Fibroblast of upper back skin (primary cell): ENCODE measurements around the gene PPP6R3.
"Not testable (repeated sequence)": the region's sequence is repeated elsewhere in the genome, so short reads cannot be mapped to it uniquely, and the experiment has no call there.

Source experiments
- DNase-seq: peaks from one replicate; pipeline ENCODE4 v3.0.0-alpha.2; 2013

Gene PPP6R3

DNA sequence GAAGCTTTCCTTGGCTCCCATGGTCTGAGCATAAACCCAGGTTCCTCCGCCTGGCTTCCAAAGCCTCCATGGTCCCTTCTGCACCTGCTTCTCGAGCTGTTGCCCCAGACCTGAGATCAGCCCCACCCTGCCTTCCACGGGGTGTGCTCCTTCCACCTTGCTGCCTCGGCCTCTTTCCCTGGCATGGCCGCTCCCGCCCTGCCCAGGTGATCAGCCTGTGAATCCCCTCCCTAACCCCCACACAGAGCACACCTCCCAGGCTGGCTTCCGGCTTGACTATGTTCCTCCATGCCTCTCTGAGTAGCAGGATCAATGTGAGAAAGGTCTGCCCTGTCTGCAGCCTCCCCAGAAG is 2.7 kb upstream of the PPP6R3 start:
- no peak for DNase-seq

GRCh38 chr11:68458340-68458739 is 2.2 kb upstream of the PPP6R3 start:
- not testable (repeated sequence) for DNase-seq

DNA sequence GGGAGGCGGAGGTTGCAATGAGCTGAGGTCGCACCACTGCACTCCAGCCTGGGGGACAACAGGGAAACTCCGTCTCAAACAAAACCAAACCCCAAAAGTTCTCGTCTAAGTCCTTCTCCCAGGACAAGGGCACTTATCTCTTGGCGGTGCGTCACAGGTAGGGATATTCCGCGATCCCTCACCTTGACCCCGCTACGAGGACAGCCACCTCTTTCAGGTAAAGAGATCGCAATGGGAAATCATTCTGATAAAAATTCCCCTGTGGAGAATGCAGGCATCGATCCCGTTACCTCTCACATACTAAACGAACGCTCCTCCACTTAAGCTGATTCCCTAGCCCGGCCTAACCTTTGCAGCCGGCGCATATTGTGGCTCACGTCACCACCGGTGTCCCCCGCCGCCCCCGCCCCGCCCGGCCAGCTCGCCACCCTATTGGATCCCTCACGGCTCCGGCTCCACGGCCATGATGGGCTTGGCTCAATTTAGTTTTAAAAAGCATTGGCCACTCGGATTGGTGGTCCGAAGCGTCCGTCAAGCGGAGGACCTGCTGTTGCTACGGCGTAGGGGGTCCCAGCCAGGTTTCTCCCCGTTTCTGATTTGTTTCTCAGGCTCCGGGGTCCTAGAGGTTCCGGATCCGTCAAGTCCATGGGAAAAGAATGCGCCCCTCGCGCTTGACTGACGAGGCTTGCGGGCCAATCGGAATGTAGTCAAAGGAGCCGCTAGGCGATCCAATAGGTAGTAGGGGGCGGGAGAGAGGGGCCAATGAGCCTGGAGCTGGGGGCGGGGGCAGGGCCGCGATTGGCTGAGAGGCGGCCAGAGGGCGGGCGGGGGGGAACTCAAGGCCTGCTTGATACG is 439 bp upstream of the PPP6R3 start:
- DNase-seq = peak; percentile 99

DNA sequence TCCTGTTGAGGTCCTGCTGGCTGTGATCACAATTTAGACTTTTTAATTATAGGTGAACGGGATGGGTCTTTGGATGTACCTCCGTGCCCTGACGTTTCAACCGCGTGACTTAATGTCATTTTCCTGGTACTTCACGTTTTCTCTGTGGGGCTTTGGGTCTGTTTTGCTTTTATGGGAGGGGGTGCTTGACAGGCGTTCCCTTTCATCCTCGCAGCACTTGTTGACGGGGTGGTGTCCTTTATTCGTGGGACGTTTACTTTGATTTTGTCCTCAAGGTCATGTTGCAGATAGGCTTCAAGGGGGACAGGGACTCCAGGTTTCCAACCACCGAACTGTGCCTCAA is 994 bp downstream of the PPP6R3 start:
- DNase-seq = no peak

GRCh38 chr11:68463714-68464113 is 3.2 kb downstream of the PPP6R3 start:
- no peak for DNase-seq

DNA sequence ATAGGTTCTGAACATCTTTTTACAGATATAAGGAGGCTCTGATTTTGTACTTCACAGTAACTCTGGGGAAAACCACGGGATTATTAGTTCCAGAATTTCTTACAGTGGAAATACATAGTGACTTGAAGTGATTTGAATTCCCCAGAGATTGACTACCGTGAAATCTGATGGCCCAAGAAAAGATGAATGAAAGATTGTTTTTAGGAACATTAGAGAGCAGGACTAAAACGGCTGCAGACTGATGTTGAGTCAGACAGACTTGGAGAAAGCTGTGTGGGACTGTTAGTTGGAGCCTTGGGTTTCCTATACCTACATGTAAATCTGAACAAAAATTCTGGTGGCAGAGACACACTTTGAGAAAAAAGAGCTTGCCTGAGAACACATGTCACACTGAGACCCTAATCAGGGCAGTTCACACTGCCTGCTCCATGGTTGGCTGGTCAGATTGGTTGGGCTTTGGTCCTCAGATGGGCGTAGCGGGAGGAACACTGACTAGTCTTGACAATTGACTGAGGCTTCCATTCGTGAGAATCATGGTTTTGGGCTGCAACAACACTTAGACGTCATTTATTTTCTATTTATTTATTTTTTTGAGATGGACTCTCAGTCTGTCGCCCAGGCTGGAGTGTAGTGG is 6.8 kb downstream of the PPP6R3 start:
- DNase-seq = peak; percentile 18

DNA sequence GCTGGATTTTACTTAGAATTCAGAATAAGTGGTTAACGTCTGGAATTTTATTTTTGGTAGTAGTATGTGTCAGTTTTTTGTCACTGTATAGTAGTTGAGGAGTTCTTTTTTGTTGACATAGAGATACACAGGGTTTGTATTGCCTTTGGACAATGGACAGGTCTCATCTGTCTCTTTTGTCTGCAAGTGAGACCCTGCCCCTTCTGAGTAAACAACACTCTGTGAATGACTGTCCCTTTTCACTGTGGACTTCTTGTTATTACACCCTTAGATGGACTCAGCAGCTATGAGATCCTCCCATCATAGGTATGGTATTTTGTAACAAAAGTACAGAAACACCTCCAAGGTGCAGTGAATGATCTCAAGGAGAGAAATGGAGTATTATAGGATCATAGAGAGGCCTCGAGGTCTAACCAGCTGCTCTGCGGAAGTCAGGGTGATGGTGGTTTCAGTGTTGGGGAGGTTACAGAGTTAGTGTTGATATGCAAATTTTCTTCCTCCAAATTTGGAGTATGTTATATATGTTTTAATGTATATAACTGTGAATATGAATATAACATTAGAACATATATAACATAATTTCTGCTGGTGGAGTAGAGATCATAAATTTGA is 7.8 kb downstream of the PPP6R3 start:
- DNase-seq = no peak

DNA sequence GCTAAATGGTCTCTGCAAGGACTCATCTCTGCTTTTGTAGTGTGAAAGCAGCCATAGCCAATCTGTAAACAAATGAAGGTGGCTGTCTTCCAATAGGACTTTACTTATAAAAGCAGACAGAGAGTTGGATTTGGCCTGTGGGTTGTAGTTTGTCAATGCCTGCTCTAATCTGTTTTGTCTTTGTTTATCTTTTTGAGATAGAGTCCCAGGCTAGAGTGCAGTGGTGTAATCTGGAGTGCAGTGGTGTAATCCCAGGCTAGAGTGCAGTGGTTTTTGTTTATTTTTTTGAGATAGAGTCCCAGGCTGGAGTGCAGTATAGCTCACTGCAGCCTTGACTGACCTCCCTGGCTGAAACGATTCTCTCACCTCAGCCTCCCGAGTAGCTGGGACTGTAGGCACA is 8.6 kb downstream of the PPP6R3 start:
- no peak for DNase-seq

GRCh38 chr11:68469642-68470041 is 9.1 kb downstream of the PPP6R3 start:
- no peak for DNase-seq

DNA sequence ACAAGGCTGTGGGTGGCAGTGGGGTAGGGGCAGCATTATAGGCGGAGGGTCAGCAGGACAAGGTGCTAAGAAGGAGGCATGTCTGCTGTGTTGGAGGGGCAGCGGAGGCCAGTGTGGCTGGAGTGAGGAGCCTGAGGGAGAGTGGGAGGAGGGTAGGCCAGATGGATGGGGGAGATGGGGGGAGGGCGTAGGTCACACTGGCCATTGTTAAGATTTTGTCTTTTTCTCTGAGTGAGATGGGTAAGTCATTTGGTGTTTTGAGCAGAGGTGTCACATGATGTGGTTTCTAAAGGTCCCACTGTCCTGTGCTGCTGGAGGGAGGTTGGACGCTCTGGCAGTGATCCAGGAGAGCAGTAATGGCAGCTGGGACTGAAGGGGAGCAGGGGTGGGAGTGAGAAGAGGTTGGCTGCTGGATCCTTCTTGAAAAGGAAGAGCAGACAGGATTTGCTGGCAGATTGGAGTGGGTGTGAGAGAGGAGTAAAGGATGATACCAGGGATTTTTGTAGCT is 9.8 kb downstream of the PPP6R3 start:
- no peak for DNase-seq

DNA sequence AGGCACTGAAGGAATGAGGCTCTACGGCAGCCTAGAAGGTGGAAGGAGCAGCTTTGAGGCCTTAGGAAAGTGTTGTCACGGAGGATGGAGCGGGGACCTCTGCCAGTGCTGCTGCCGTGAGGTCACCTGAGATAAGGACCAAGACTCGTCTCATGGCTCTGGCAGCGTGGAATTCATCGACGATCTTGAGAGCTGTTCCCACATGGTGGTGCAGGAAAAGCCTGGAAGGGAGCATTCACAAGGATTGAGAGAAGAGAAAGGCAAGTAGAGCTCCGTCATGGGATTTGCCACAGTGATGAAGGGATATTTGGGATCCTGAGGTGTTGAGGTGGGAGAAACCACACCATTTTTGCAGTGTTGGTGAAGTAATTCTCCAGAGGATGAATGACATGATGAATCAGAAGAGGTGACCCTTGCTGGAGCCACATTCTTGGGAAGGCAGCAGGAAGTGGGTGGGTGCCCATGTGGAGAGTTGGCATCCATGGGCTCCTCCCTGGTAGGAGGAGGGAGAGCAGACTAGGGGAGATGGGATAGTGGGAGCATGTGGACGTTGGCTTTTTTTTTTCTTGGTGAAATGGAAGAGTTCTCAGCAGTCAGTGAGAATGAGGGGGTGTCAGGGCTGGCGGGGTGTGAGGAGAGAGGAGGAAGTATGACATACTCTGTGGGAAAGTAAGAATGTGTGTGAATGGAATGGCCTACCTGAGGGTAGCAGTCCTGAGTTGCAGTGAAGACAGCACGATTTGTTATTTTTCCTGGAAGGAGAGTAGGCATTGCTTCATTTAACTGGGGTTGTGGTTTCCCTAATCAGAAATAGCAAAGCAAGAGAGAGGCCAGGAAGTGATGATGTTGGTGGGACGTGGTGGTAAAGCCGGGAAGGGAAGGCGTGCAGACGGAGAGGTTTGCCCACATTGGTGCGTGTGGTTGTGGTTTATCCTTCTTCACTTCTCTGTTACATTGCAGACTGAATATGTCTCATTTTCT is 11.1 kb downstream of the PPP6R3 start:
- peak; percentile 71 for DNase-seq

GRCh38 chr11:68472778-68473177 is 12.2 kb downstream of the PPP6R3 start:
- no peak for DNase-seq

GRCh38 chr11:68473693-68474092 is 13.1 kb downstream of the PPP6R3 start:
- DNase-seq = no peak

GRCh38 chr11:68475626-68476025 is 15.1 kb downstream of the PPP6R3 start:
- DNase-seq = not testable (repeated sequence)

DNA sequence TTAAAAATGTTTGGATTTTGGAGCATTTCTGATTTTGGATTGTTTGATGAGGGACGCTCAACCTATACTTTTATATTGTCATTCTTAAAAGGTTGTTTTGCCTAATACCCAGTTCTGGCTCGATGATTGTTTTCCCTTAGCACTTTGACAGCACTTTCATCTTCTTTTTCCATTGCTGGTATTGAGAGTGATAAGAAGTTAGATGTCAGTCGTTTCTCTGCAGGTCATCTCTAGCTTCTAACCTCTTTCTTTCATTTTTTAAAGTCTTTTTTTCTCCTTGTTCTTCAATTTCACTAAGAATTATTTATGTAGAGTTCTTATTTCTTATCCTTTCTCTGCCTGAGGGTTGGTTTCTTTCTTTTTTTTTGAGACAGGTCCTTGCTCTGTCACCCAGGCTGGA is 18.8 kb downstream of the PPP6R3 start:
- DNase-seq = no peak

- DNase-seq = no peak
Observed at GRCh38 chr11:68480193-68480592, 19.6 kb downstream of the PPP6R3 start.

- no peak for DNase-seq
Observed at GRCh38 chr11:68480852-68481510, 20.4 kb downstream of the PPP6R3 start.

- DNase-seq = no peak
Observed at GRCh38 chr11:68481579-68482240, 21.2 kb downstream of the PPP6R3 start.

DNA sequence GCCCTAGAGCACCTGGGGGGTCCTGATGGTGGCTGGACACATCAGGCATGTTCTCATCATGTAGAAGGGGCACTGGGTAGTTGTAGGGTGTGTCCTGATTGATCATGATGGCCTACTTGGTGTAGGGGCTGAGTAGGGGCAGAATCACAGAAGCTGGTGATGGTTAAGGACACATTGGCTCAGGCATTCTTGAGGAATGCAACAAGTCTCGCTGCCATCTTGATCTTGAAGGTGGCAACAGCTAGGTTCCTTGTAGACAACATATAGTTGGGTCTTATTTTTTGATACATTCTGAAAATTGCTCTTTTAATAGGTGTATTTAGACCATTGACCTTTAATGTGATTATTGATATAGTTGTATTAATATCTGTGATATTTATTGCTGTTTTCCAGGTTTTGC is 28.1 kb downstream of the PPP6R3 start:
- no peak for DNase-seq

GRCh38 chr11:68495220-68495729 is 34.7 kb downstream of the PPP6R3 start:
- no peak for DNase-seq

GRCh38 chr11:68495872-68496271 is 35.3 kb downstream of the PPP6R3 start:
- DNase-seq = no peak
